Cerebellar cortex (tissue), 1 donor: ENCODE results near the gene NF1.
"Not testable (repeated sequence)": the region's sequence is repeated elsewhere in the genome, so short reads cannot be mapped to it uniquely, and the experiment has no call there.

Experiments used
- DNase-seq: peaks from one replicate; pipeline ENCODE4 v3.0.0-alpha.2; 2015; ENCODE audit warnings: low spot score

The NF1 gene

GRCh38 chr17:31130286-31131224 lies 35.8 kb downstream of the NF1 start:
- peak; percentile 53 for DNase-seq

- DNase-seq: no peak
Observed at GRCh38 chr17:31131299-31131698, 36.5 kb downstream of the NF1 start.

DNA sequence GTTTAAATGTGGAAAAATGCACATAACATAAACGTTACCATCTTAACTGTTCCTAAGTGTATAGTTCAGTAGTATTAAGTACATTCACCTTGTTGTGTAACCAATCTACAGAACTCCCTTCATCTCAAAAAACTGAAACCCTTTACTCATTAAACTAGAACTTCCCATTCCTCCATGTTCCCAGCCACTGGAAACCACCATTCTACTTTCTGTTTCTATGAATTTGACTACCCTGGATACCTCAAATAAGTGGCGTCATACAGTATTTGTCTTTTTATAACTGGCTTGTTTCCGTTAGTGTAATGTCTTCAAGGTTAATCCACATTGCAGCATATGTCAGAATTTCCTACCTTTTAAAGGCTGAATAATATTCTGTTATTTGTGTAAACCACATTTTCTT lies 38.2 kb downstream of the NF1 start:
- DNase-seq: no peak

DNA sequence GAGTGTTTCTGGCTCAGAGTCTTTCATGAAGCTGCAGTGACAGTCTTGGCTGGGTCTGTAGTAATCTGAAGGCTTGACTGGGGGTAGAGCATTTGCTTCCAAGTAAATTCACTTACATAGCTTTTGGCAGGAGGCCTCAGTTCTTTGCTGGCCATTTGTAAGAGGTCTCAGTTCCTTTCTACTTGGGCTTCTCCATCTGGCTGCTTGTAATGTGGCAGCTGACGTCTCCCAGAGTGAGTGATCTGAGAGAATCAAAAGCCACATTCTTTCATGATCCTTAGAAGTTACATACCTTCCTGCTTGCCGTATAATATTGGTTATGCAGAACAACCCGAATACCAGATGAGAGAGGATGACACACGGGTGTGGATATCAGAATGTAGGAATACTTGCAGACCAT lies 39.8 kb downstream of the NF1 start:
- DNase-seq: no peak

DNA sequence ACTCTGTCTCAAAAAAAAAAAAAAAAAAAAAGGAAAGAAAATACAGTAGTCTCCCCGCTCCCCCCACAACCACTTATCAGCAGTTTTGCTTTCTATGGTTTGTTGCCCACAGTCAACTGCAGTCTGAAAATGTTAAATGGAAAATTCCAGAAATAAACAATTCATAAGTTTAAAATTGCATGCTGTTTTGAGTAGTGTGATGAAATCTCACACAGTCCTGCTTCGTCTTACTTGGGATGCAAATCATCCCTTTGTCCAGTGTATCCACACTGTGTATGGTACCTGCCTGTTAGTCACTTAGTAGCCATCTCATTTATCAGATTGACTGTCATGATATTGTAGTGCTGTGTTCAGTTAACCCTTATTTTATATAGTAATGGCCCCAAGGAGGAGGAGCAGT lies 41.5 kb downstream of the NF1 start:
- DNase-seq: no peak

GRCh38 chr17:31140111-31140510 lies 45.3 kb downstream of the NF1 start:
- no peak for DNase-seq

DNA sequence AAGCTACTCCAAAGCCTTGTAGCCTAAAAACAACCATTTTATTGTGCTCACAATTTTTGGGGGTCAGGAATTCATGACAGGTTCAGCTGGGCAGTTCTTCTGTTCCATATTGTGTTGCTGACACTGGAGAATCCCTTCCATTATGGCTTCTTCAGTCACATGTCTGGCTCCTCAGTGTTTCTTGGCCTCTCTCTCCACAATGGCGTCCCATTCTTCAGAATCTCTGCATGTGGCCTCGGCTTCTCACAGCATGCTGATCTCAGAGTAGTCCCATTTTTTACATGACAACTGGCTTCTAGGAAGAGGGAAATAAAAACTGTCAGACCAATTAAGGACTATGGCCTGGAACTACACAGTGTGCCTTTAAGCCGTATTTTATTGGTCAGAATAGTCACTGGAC lies 49.7 kb downstream of the NF1 start:
- DNase-seq: no peak

GRCh38 chr17:31144836-31145235 lies 50.1 kb downstream of the NF1 start:
- no peak for DNase-seq

GRCh38 chr17:31147507-31148202 lies 52.9 kb downstream of the NF1 start:
- DNase-seq: no peak

DNA sequence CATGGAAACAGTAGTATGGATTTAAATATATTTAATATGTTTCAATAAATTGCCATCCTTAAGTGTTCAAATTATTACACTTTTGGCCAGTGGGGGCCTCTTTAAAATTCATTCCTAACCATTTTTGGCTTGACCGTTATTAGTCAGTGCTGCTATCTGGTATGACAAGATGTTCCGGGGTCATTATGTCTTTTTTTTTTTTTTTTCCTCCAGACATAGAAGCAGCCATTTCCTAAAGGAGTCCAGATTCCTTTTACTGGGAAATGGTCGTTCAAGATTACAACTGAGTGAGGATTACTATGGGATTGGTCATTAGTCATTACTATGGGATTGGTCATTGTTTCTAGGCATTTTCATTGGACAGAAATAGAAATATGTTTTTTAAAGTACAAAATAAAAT lies 53.4 kb downstream of the NF1 start:
- no peak for DNase-seq

DNA sequence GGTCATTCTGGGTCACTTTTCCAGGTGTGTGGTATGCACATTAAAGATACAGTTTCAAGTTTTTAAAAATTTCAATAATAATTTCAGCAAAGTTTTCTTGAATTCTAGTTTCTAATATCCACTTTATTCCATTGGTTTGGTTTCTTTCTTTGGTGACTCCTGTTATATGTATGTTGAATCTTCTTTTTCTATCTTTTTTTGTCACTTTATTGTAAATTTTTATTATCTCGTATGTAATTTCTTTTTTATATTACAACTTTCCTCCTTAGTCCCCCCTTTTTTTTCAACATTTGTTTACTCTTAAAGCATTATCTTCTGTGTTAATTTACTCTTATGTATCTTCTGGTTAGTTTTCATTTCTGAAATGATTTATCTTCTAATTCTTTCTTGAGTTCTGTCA lies 57.5 kb downstream of the NF1 start:
- DNase-seq: no peak

DNA sequence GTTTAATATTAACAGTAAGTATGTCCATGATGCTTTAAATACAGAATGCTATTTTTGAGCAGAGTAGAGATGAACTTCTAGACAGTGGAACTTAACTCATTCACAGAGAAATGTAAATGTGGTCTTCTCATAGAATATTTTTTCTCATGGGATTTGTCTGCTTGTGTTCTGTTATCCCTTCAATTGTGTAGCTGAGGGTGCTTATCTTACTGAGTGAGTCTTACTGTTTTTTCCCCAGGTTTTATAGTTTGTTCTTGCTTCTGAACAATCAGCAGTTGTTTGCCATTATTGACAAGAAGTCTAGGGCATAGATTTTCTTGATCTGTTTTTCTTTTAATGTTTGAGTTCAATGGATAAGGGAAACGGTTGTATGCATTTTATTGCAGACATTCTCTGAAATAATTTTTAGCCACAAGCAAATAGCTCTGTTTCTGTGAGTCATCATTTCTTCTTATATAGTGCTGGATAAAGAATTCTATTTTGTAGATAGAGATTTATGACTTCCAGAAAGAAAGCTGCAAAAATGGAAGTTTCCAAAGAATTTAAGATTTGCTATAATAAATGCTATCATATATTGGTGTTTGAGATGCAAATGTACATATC lies 60.5 kb downstream of the NF1 start:
- DNase-seq: no peak

DNA sequence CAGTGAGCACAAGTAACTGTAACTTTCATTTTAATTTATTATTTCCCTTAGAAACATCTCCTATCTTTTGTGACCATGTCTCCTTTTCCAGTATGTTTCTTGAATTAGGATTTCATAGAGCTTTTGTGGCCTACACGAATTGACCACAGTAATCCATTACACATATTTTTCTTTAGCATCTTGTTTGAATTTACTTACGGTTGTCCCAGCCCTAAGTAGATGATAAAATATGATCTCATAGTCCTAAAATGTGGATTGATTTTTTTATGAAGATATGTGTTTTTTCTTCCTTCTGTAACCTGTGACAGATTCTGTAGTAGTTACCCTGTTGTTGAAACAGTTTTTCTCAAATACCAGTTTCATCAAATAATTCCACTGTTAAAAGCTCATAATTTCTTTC lies 61.5 kb downstream of the NF1 start:
- DNase-seq: no peak

- DNase-seq: not testable (repeated sequence)
Observed at GRCh38 chr17:31156864-31157263, 62.1 kb downstream of the NF1 start.

DNA sequence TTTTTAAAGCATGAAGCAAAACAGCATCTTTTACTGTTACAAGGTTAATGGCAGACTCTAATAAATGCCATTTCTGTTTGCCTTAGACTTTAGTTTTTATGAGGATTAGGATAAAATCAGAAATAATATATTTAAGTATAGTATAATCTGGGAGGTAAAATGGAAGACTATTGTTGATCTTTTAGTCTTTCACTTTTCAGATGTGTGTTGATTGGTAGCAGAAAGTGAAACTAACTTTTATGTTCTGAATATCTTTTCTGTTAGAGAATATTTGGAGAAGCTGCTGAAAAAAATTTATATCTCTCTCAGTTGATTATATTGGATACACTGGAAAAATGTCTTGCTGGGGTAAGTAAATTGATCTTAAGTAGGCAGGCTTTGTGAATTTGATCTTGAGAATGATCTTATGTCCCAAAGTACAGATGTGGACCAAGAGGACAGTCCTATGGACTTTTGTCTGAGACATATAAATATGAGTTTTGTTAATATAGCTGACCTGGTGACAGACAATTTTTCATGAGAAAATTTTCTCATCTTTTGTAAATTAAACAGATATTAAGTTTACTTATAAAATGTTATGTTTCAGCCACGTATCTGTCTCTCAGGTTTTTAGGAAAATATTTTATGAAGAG lies 64.1 kb downstream of the NF1 start:
- no peak for DNase-seq

DNA sequence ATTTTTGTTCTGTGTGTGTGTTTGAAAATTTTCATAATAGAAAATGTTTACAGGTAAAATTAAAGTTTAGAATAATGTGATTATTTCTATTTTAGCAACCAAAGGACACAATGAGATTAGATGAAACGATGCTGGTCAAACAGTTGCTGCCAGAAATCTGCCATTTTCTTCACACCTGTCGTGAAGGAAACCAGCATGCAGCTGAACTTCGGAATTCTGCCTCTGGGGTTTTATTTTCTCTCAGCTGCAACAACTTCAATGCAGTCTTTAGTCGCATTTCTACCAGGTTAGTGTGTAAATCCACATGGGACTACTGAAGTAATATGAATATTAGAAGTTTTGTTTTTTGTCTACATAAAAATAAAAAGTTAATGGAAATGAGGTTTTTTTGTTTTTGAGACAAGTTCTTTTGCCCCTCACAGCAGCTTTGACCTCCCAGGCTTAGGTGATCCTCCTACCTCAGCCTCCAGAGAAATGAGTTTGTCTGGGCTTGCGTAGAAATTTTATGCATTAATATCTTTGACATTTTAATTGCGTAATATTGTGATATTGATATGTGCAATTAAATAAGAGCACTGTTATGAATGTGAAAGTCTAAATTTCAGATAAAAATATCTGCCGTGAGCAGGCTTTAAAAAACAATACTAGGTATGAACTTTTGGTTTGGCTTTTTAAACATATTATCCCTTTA lies 68.5 kb downstream of the NF1 start:
- DNase-seq: no peak

- no peak for DNase-seq
Observed at GRCh38 chr17:31167111-31167510, 72.3 kb downstream of the NF1 start.

DNA sequence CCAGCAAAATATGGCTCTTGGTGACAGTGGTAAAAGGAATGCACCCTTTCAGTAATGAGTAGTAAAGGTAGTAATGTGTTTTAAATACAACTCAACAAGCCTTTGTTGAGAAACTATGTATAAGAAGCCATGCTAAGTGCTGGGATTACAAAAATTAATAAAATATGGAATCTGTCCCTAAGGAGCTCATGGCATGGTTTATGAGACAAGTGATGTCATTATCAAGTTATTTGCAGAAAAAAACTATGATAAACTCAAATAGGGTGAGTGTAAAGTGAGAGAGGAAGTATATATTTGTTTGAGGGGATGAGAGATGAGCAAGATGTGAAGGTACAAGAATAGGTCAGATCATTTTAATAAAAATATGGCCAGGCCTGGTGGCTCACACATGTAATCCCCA lies 76.9 kb downstream of the NF1 start:
- no peak for DNase-seq

DNA sequence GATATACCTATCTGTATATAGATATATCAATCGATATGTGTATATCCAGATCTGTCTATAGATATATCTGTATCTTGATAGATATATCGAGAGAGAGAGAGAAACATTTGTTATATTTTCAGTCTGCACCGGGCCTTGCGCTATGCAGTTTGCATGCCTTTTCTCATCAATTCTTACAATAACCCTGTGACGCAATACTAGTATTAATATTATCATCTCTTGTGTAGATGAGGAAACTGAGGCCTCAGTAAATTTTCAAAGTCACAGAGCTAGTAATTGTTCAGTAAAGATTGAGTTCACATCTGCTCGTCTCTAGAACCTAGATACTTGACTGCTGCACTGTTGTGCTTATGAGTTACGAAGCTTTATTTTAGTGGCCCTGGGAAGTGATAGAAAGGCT lies 77.6 kb downstream of the NF1 start:
- no peak for DNase-seq

GRCh38 chr17:31174215-31174614 lies 79.4 kb downstream of the NF1 start:
- no peak for DNase-seq

GRCh38 chr17:31175237-31175636 lies 80.5 kb downstream of the NF1 start:
- DNase-seq: no peak

GRCh38 chr17:31176143-31176542 lies 81.4 kb downstream of the NF1 start:
- not testable (repeated sequence) for DNase-seq
